C4-2B (cell line): ENCODE data around the gene WDR76.

Experiments used
- CTCF ChIP-seq: fragments of 450-650 bp; conservative IDR thresholded peaks from 2 replicates; pipeline ENCODE4 v1.5.1; 2017; ENCODE audit warnings: mild to moderate bottlenecking
- ZFX ChIP-seq: fragments of 450-650 bp; IDR thresholded peaks from 2 replicates; pipeline ENCODE4 v1.6.1; 2017

- no peak for TF ChIP-seq CTCF
- TF ChIP-seq ZFX, result no peak
Observed at GRCh38 chr15:43871835-43872234, 45.0 kb downstream of the WDR76 start.
